ENCODE data around the gene LMF1.
"Not testable (repeated sequence)": the region's sequence is repeated elsewhere in the genome, so short reads cannot be mapped to it uniquely, and the experiment has no call there.

- not testable (repeated sequence) for TF ChIP-seq ZNF77 (CRISPR knock-in tag; IDR thresholded peaks at IDR 0.05); VEZF1 (CRISPR knock-in tag; IDR thresholded peaks at IDR 0.05); NFE2L1 (tag; IDR thresholded peaks at IDR 0.05; ENCODE audit: borderline replicate concordance, low read depth); ZNF175 (CRISPR knock-in tag; IDR thresholded peaks at IDR 0.05; ENCODE audit: low read depth); HDAC6 (IDR thresholded peaks at IDR 0.05; ENCODE audit: low read depth, low read length); FOXK2 (conservative IDR thresholded peaks at IDR 0.05 in 1 of 2, IDR thresholded peaks at IDR 0.05 in 1 of 2; ENCODE audit: low read depth in 2 of 2); FOXM1 (IDR thresholded peaks at IDR 0.05; ENCODE audit: low read depth); FOXM1 (CRISPR knock-in tag; IDR thresholded peaks at IDR 0.05; ENCODE audit: low read depth); NFYB (IDR thresholded peaks at IDR 0.05; ENCODE audit: extremely low read depth, insufficient read length); PRMT5 (CRISPR knock-in tag; IDR thresholded peaks at IDR 0.05); NEUROD1 (IDR thresholded peaks at IDR 0.05; ENCODE audit: borderline replicate concordance, low read depth, low read length, partially characterized antibody); MYC (IDR thresholded peaks at IDR 0.05; ENCODE audit: low read depth, low read length); MYC (CRISPR knock-in tag; IDR thresholded peaks at IDR 0.05; ENCODE audit: borderline replicate concordance, low read depth); POLR2A (conservative IDR thresholded peaks at IDR 0.05); TARDBP (IDR thresholded peaks at IDR 0.05)
These were observed 111.8 kb downstream of the LMF1 start for GRCh38 chr16:858971-859370.

All from K562 (cell line).